Vagina (tissue), 2 donors: ENCODE measurements around the gene IFI27.

ENCODE experiments used
- POLR2A ChIP-seq, 2 donors: fragments of 450-650 bp; IDR thresholded peaks; one replicate each; pipeline ENCODE4 v1.6.1; 2017; ENCODE audit warnings: antibody characterized with exemption in 2 of 2, mild to moderate bottlenecking in 2 of 2, moderate library complexity in 2 of 2
- POLR2AphosphoS5 ChIP-seq, 2 donors: sonication (generic); formaldehyde crosslinking; IDR thresholded peaks; one replicate each; pipeline ENCODE4 v1.9.0; 2017; ENCODE audit warnings: antibody characterized with exemption in 2 of 2, mild to moderate bottlenecking in 2 of 2, low read depth in 1 of 2; ENCODE audit not compliant: insufficient read depth in 1 of 2
- TF ChIP-seq, protein P1 (sequence below), 3 experiments: fragments of 450-650 bp in 2 of 3; fragments of 200-600 bp in 1 of 3; sonication (generic) in 1 of 3; IDR thresholded peaks; one replicate each; pipeline ENCODE4 v1.5.1; 2017 to 2019; ENCODE audit warnings: antibody characterized with exemption in 3 of 3, mild to moderate bottlenecking in 2 of 3, moderate library complexity in 2 of 3

DNA sequence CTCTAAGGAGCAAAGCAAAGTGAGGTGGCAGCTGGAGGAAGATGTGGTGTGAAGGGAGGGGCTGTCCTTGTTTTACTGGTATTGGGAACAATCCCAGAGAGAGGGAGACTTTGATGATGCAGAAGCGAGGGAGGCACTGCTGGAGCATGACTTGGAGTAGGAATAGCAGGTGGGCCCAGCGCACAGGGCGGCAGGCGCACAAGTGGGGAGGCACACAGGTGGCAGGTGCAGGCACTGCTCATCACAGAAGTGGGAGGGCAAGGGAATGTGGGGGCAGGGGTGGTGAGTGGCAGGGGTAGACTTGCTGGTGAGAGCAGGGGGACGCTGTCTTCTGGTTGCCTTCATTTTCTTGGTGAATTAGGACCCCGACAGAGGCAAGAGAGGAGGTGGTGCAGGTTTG is 11.5 kb upstream of the IFI27 start:
- TF ChIP-seq POLR2A (IDR thresholded peaks at IDR 0.05) (no peak), POLR2AphosphoS5 (IDR thresholded peaks at IDR 0.05; ENCODE audit: insufficient read depth in 1 of 2, low read depth in 1 of 2) (no peak)
- TF ChIP-seq, protein P1, sequence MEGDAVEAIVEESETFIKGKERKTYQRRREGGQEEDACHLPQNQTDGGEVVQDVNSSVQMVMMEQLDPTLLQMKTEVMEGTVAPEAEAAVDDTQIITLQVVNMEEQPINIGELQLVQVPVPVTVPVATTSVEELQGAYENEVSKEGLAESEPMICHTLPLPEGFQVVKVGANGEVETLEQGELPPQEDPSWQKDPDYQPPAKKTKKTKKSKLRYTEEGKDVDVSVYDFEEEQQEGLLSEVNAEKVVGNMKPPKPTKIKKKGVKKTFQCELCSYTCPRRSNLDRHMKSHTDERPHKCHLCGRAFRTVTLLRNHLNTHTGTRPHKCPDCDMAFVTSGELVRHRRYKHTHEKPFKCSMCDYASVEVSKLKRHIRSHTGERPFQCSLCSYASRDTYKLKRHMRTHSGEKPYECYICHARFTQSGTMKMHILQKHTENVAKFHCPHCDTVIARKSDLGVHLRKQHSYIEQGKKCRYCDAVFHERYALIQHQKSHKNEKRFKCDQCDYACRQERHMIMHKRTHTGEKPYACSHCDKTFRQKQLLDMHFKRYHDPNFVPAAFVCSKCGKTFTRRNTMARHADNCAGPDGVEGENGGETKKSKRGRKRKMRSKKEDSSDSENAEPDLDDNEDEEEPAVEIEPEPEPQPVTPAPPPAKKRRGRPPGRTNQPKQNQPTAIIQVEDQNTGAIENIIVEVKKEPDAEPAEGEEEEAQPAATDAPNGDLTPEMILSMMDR (IDR thresholded peaks at IDR 0.05) = no peak
